GM18505 (cell line): ENCODE results near the gene SLC22A5.

ENCODE experiments used
- ATAC-seq: cut with Tn5 transposase; IDR thresholded peaks from one replicate; pipeline ENCODE4 v1.9.1; 2021; ENCODE audit not compliant: unreplicated experiment
- POLR2A ChIP-seq: IDR thresholded peaks from 4 replicates; pipeline ENCODE4 v1.6.1; 2011; ENCODE audit warnings: borderline replicate concordance; ENCODE audit not compliant: insufficient read depth, insufficient read length; ENCODE audit errors: extremely low read depth

The SLC22A5 gene

DNA sequence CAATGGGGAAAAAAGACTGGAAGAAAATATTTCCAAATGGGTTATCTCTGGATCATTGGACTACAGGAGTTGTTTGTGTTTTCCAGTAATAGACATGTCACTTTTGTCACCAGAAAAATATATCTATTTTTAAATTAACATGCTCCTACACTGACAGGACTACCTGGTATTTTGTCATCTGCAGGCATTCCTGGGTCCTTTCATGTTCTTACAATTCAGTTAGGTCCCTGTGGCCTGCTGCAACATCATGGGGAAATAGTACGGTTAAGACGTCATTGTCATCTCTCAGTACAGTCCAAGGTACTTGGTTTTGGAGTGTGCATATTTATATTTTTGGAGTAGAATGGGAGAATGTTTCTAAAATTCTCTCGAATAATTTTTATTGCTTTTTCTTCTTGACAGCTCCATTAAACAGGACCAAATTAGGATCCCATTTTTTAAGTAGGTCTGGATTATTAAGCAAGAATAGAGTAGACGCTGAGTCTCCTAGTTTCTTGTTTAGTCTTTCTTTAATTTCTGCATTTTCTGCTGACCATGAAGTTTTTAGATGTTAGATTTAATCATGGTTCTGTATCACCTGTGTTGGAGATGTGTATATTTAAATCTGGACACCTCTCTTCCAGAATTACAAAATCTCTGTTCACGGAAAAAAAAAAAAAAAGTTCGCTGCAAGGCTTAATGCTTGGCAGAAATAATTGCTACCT, 46.9 kb downstream of the SLC22A5 start:
- TF ChIP-seq POLR2A = no peak
- no peak for ATAC-seq

DNA sequence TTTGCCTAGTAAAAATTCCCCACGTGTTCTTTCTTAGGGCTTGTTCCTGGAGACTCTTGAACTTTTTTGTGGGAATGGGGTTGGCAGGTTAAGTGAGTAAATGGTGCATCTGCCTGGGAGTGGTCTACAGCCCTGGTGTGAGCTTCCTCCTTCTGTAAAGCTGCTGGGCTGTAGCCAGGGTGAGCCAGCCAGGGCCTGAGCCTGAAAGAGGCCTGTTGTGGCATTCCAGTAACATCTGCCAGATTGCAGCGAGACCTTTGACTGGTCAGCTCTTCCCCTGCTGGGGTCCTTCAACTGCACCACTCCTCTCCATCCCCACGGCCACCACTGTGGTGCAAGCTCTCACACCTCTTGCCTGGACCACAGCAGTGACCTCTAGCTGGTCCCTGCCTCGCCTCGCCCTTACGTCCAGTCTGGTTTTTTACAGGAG, 47.5 kb downstream of the SLC22A5 start:
- no peak for TF ChIP-seq POLR2A
- ATAC-seq = no peak

- TF ChIP-seq POLR2A = no peak
- ATAC-seq = no peak
These were observed 48.0 kb downstream of the SLC22A5 start for GRCh38 chr5:132417461-132417860.

DNA sequence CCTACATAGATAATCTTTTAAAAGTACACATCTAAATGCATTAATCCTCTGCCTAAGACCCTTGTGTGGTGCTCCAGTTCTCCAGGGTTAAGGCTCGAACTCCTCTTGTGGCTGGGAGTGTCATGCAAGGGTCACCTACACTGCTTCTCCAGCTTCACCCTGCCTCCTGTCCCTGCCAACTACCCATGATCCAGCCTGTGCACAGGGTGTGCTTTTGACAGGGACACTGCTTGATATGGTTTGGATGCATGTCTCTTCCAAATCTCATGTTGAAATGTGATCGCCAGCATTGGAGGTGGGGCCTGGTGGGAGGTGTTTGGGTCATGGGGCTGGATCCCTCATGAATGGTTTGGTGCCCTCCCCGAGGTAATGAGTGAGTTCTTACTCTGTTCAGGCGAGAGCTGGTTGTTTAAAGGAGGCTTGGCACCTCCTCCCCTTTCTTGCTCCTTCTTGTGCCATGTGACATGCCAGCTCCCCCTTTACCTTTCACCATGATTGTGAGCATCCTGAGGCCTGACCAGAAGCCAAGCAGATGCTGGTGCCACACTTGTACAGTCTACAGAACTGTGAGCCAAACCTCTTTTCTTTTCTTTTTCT, 48.5 kb downstream of the SLC22A5 start:
- no peak for TF ChIP-seq POLR2A
- ATAC-seq = no peak

- no peak for ATAC-seq
- TF ChIP-seq POLR2A = no peak
These were observed 49.4 kb downstream of the SLC22A5 start for GRCh38 chr5:132418881-132419280.

GRCh38 chr5:132419502-132420468, 50.3 kb downstream of the SLC22A5 start:
- no peak for TF ChIP-seq POLR2A
- ATAC-seq = no peak

DNA sequence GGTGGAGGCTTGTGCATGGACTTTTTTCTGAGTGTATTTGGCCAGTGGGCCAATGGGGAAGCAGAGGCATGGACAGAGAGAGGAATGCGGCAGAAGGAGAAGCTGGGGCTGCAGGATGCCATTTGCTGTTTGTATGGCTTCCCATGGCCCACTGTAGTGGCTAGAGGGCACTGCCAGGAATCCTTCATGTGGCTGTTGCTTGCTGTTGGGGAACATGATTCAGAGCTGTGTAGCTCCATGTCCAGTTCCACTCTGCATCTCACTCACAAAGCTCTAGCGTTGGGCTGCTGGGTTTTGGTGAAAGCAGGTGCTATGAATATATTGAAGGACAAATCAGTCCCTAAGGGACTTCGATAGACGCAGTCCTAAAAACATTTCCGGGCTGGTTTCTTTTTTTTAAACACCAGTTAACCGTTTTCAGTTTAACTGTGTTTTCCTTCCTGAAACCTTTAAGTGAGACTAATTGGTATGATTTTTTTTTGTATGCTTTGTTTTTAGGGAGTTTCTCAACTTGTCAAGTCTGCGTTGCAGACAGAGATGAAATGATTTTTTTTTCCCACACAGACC, 51.3 kb downstream of the SLC22A5 start:
- ATAC-seq = peak; percentile 40
- TF ChIP-seq POLR2A = no peak

GRCh38 chr5:132421462-132421861, 52.0 kb downstream of the SLC22A5 start:
- no peak for ATAC-seq
- no peak for TF ChIP-seq POLR2A

DNA sequence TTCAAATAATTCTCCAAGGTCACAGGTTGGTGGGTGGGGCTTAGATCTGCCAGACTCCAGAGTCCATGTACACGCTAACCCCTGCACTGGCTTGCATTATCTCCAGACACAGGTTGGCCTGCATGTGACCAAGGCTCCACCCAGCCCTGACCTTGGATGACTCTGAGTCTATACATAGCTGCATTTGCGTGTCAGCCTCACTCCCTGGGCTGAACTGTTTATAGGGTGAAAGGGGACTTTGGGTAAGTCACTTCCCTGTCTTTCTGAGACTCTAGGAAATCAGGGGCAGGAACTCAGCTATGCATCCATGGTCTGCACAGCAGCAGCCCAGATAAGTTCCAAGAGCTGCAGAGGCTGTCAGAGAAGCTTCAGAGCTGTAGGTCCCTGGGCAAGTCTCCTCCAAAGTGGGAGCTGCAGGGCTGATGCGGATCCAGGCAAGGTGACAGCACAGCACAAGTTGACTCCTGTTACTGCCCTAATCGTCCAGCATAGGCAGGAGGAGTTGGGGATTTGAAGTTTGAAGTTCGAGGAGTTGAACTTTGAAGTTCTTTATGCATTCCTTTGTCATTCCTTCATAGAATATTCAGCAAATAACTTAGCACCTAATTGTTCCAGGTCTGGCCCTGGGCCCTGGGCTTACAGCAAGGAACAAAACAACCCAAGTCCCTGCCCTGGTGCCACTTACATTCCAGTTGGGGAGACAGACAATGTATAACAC, 53.4 kb downstream of the SLC22A5 start:
- no peak for ATAC-seq
- TF ChIP-seq POLR2A = no peak

- no peak for ATAC-seq
- TF ChIP-seq POLR2A = peak; percentile 16
These were observed 54.0 kb downstream of the SLC22A5 start for GRCh38 chr5:132423438-132423898.

DNA sequence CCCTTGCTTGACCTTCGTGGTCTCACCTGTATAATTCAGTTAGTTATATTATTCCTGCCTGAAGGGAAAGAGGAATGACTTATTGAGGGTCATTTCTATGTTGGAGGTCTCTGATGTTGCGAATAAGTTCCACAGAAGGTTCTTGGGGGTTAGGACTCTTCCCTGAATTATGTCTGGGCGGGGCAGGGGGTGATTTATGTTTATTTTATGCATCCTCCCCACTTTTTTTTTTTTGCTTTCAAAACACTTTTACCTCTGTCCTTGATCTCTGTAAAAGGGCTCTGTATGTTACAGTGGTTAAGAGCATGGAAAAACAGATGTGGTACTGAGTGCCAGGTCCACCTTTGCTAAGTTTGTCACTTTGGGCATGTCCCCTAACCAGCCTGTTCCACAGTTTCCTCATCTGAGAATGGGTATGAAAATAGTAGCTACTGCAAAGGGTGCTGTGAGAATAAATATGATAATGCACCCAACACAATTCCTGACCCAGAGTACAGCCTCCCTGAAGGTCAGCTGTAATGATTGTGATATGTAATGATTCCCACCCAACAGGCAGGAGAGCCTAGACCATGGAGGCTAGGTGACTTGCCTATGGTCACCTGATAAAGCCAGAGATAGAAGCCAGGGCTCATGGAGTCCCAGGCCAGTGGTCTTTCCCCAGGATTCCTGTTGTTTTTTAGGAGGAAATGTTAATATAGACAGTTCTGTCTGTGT, 54.8 kb downstream of the SLC22A5 start:
- TF ChIP-seq POLR2A = no peak
- ATAC-seq = no peak
